Activated CD8-positive, alpha-beta T cell treated with anti-CD3 and anti-CD28 coated beads for 36 hours (primary cell): ENCODE data around the gene REXO1. TPM values are rescaled to one million over a fixed set of nuclear protein-coding genes. Genes with fewer than 3 reads are reported as not detected.
A peak's percentile ranks its signal among the peaks of the same experiment; 100 is the strongest.

Experiments used
- ATAC-seq: fragments of 200-7000 bp; cut with Tn5 transposase; one replicate; pipeline ENCODE4 v1.10.0; 2021; ENCODE audit warnings: mild to moderate bottlenecking, moderate library complexity
- CTCF ChIA-PET: fragments of 350-600 bp; sonication (Branson Sonifier 250); formaldehyde crosslinking; loops from one replicate; lab custom pipeline; 2021; ENCODE audit warnings: antibody characterized with exemption; lab: Charles Lee
- POLR2A ChIA-PET: fragments of 350-600 bp; sonication (Branson Sonifier 250); formaldehyde crosslinking; loops from one replicate; lab custom pipeline; 2021; ENCODE audit warnings: antibody characterized with exemption; lab: Charles Lee
- DNase-seq: peaks from one replicate; pipeline ENCODE4 v3.0.0-alpha.2; 2020
- H3K27ac Mint-ChIP-seq: one replicate; pipeline ENCODE4 v1.8.0; 2021; ENCODE audit warnings: mild to moderate bottlenecking, mixed read lengths
- H3K27me3 Mint-ChIP-seq: one replicate; pipeline ENCODE4 v1.8.0; 2021; ENCODE audit warnings: mixed read lengths
- H3K36me3 Mint-ChIP-seq: one replicate; pipeline ENCODE4 v1.8.0; 2021; ENCODE audit warnings: low read depth, mixed read lengths
- H3K4me1 Mint-ChIP-seq: one replicate; pipeline ENCODE4 v1.8.0; 2021; ENCODE audit warnings: low read depth, mixed read lengths
- H3K4me3 Mint-ChIP-seq: one replicate; pipeline ENCODE4 v1.8.0; 2021; ENCODE audit warnings: mild to moderate bottlenecking, moderate library complexity, mixed read lengths
- H3K9me3 Mint-ChIP-seq: one replicate; pipeline ENCODE4 v1.8.0; 2021; ENCODE audit warnings: mixed read lengths
- intact Hi-C: fragments of 100-400 bp; cut with micrococcal nuclease; formaldehyde crosslinking; loops from one replicate; pipeline ENCODE4 v1.10.0; 2022
- total RNA-seq, 2 experiments: library from RNA; stranded (reverse); gene quantifications; one replicate each; pipeline ENCODE4 v1.2.3, GENCODE V29; 2021
- TF ChIP-seq, protein P1 (sequence below): fragments of 200-600 bp; IDR thresholded peaks from one replicate; pipeline ENCODE4 v1.8.0; 2022; ENCODE audit warnings: antibody characterized with exemption, mild to moderate bottlenecking

Gene REXO1
- total RNA-seq, 2 experiments from 2014 or later, result 43.4 to 46.8 TPM

- Mint-ChIP-seq H3K9me3 (no peaks in the 10 kb centered on the region), H3K27ac (no peak overlapping the region), H3K36me3 (peaks cover 3% of the 10 kb centered on the region), H3K27me3 (no peaks in the 10 kb centered on the region), H3K4me3 (no peak overlapping the region), H3K4me1 (peaks cover 15% of the 10 kb centered on the region)
- ChIA-PET CTCF (interaction anchor here (0.9 to 2.1 kb wide), 5 partner anchors 11 to 269 kb away, joined by 3 to 7 read pairs (median 4); no protein-coding TSS in a partner anchor), POLR2A (no interaction called here)
- ATAC-seq (no peak), DNase-seq (no peak)
- TF ChIP-seq, protein P1, sequence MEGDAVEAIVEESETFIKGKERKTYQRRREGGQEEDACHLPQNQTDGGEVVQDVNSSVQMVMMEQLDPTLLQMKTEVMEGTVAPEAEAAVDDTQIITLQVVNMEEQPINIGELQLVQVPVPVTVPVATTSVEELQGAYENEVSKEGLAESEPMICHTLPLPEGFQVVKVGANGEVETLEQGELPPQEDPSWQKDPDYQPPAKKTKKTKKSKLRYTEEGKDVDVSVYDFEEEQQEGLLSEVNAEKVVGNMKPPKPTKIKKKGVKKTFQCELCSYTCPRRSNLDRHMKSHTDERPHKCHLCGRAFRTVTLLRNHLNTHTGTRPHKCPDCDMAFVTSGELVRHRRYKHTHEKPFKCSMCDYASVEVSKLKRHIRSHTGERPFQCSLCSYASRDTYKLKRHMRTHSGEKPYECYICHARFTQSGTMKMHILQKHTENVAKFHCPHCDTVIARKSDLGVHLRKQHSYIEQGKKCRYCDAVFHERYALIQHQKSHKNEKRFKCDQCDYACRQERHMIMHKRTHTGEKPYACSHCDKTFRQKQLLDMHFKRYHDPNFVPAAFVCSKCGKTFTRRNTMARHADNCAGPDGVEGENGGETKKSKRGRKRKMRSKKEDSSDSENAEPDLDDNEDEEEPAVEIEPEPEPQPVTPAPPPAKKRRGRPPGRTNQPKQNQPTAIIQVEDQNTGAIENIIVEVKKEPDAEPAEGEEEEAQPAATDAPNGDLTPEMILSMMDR, result no peak
- intact Hi-C loops, result no loop called here
These were observed 33.3 kb downstream of the REXO1 start for GRCh38 chr19:1814833-1815604.

DNA sequence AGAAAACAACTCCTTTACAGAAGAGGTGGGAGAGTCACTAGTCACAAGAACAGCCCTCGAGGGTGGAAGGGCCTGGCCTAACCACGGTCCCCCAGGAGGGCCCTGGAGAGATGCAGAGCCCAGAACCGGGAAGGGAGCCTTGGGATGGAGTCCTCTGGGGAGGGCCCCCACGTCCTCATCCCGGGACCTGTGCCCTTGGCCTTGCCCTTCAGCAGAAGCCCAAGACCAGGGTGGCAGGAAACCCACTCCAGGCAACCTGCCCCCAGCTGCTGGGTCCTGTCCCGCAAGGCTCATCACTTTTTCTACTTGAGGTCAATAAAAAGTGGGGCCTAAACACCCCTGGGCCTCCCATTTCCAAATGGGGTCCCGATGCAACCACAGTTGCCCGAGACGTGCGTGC is 33.9 kb downstream of the REXO1 start:
- H3K36me3 Mint-ChIP-seq, result peaks cover 3% of the 10 kb centered on the region
- no peak overlapping the region for H3K4me3 Mint-ChIP-seq
- POLR2A ChIA-PET, result no interaction called here
- no peaks in the 10 kb centered on the region for H3K27me3 Mint-ChIP-seq
- ATAC-seq (no peak), DNase-seq (no peak)
- H3K4me1 Mint-ChIP-seq, result peaks cover 15% of the 10 kb centered on the region
- H3K9me3 Mint-ChIP-seq, result no peaks in the 10 kb centered on the region
- TF ChIP-seq, protein P1, result no peak
- intact Hi-C loops, result no loop called here
- no peak overlapping the region for H3K27ac Mint-ChIP-seq
- CTCF ChIA-PET, result interaction anchor here (0.7 to 2.1 kb wide), 7 partner anchors 12 to 268 kb away, joined by 3 to 7 read pairs (median 4); no protein-coding TSS in a partner anchor

GRCh38 chr19:1813192-1814182 is 34.8 kb downstream of the REXO1 start:
- H3K27ac Mint-ChIP-seq, result no peak overlapping the region
- ATAC-seq (no peak), DNase-seq (no peak)
- peaks cover 15% of the 10 kb centered on the region for H3K4me1 Mint-ChIP-seq
- H3K9me3 Mint-ChIP-seq, result no peaks in the 10 kb centered on the region
- peaks cover 3% of the 10 kb centered on the region for H3K36me3 Mint-ChIP-seq
- ChIA-PET CTCF (interaction anchor here (0.7 to 2.1 kb wide), 5 partner anchors 13 to 141 kb away, joined by 3 to 7 read pairs (median 4); no protein-coding TSS in a partner anchor), POLR2A (interaction anchor here (0.6 kb wide), 1 partner anchor 45 kb away, joined by 3 read pairs; no protein-coding TSS in a partner anchor)
- no peaks in the 10 kb centered on the region for H3K27me3 Mint-ChIP-seq
- peak overlapping the region; percentile 81 for H3K4me3 Mint-ChIP-seq
- TF ChIP-seq, protein P1, result peak; percentile 15
- intact Hi-C loops, result no loop called here

DNA sequence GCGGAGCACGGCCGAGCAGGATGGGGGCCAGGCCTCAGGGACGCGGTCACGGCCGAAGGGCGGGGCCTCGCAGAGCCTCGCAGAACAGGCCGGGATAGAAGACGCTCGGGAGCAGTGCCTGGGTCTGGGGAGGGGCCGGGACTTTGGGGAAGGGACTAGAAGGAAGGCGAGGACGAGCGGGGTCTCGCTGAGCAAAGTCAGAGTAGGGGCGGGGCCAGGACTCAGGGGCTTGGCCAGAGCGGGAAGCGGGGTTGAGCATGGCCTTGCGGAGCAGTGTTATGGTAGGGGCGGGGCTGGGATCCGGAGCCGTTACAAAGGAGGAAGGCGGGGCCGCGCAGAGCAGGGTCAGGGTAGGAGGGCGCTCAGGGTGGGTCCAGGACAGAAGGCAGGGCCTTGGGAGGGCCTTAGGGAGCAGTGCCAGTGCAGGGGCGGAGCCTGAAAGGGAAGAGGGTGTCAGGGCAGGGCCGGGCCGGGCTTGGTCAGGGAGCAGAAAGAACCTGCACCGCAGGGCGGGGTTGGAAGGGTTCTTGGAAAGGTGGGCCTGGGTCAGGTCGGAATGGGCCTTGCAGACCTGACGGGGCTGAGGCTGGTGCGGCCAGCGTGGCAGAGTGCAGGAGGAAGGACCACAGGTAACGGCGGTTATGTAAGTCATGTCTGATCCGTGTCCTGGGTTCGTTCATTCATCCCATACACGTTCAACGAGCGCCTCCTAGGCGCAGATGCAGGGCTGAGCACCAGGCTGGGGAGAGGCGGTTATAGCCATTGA is 35.7 kb downstream of the REXO1 start:
- H3K27ac Mint-ChIP-seq, result peak overlapping the region; percentile 82
- H3K9me3 Mint-ChIP-seq, result no peaks in the 10 kb centered on the region
- POLR2A ChIA-PET, result interaction anchor here (0.6 kb wide), 1 partner anchor 45 kb away, joined by 3 read pairs; no protein-coding TSS in a partner anchor
- intact Hi-C loops, result no loop called here
- TF ChIP-seq, protein P1, result peak; percentile 78
- ATAC-seq, result peak; percentile 89
- DNase-seq, result peak; percentile 96
- CTCF ChIA-PET, result interaction anchor here (1.3 to 1.6 kb wide), 2 partner anchors 13 to 14 kb away, joined by 3 to 6 read pairs; no protein-coding TSS in a partner anchor
- H3K4me1 Mint-ChIP-seq, result peaks cover 15% of the 10 kb centered on the region
- no peaks in the 10 kb centered on the region for H3K27me3 Mint-ChIP-seq
- peaks cover 3% of the 10 kb centered on the region for H3K36me3 Mint-ChIP-seq
- H3K4me3 Mint-ChIP-seq, result peak overlapping the region; percentile 81
